Measurements from ENCODE around the gene TMEM184A.

Gene TMEM184A

GRCh38 chr7:1572111-1572822 is 16.3 kb upstream of the TMEM184A start:
- no peak for DNase-seq (ENCODE audit: low read depth, low spot score)
- POLR2A ChIA-PET = no interaction called here
- TF ChIP-seq CTCF (IDR thresholded peaks at IDR 0.05; ENCODE audit: insufficient read depth, low read length, missing control alignments) = no peak
- H3K4me3 ChIP-seq (ENCODE audit: low read depth, low read length) = no peak overlapping the region
- CTCF ChIA-PET = interaction anchor here (0.9 to 1.8 kb wide), 2 partner anchors 17 to 67 kb away, joined by 4 to 5 read pairs; no protein-coding TSS in a partner anchor

DNA sequence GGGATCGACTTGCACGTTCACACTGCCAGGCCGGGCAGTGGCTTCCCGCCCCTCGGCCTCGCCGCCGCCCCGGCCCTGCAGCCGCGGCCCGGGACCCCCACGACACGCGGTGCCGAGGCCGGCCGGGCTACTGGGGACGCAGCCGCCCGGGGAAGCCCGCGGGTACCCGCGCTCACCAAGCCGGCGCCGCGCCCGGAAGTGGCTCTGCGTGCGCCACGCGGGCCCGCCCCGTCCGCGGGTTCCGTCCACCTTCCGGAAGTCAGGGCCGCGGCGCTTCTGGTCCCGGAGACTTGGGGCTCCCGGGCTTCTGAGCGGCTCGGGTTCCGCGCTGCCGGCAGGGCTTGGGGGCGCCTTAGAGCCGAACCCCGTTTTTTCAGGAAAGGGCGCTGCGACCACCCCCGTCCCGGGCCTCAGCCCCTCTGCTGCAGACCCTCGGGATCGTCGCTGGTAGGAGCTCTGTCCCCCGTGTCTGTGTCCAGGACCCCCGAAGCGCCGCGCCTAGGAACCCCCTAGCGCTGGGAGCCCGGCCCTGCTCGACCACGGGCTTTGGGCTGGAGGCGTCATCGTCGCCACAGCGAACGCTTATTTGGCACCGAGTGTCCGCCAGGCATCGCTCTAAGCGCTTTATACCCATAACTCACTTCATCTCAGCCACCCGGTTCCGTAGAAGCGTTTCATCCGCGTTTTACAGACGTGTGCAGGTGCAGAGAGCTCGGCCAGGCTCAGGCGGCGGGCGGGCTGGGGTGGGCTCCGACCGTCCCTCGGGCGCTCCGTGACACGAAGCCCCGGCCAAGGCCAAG is 14.0 kb upstream of the TMEM184A start, which contains the start of gene PSMG3:
TSS of gene PSMG3 (minus strand) at position 200 of the 800 bp plus-strand sequence. CDS start 693 bp downstream, outside the sequence.
- no peak for DNase-seq (ENCODE audit: low read depth, low spot score)
- H3K4me3 ChIP-seq (ENCODE audit: low read depth, low read length) = peak within 1 kb of the TSS; percentile 79
- TF ChIP-seq CTCF (IDR thresholded peaks at IDR 0.05; ENCODE audit: insufficient read depth, low read length, missing control alignments) = peak; percentile 4
- ChIA-PET POLR2A (interaction anchor here (0.7 kb wide), 1 partner anchor 36 kb away, joined by 4 read pairs; no protein-coding TSS in a partner anchor), CTCF (interaction anchor here (1.2 to 2.1 kb wide), 4 partner anchors 9 to 640 kb away, joined by 4 to 8 read pairs (median 4); no protein-coding TSS in a partner anchor)

DNA sequence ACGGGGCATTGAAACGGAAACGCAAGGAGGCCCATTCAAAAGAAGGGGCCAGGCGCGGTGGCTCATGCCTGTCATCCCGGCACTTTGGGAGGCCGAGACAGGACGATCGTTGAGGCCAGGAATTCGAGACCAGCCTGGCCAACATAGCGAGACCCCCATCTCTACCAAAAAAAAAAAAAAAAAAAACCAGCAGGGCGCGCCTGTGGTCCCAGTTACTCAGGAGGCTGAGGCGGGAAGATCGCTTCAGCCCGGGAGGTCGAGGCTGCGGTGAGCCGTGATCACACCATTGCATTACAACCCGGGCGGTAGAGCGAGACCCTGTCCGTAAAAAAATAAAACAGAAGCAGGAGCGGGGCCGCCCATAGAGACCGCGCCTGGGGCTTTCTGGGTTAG is 13.4 kb upstream of the TMEM184A start:
- CTCF ChIA-PET = interaction anchor here (1.6 to 2.1 kb wide), 2 partner anchors 10 to 640 kb away, joined by 4 to 8 read pairs; no protein-coding TSS in a partner anchor
- no peak for TF ChIP-seq CTCF (IDR thresholded peaks at IDR 0.05; ENCODE audit: insufficient read depth, low read length, missing control alignments)
- no peak for DNase-seq (ENCODE audit: low read depth, low spot score)
- peak overlapping the region; percentile 79 for H3K4me3 ChIP-seq (ENCODE audit: low read depth, low read length)
- POLR2A ChIA-PET = no interaction called here

- peak overlapping the region; percentile 79 for H3K4me3 ChIP-seq (ENCODE audit: low read depth, low read length)
- POLR2A ChIA-PET = no interaction called here
- CTCF ChIA-PET = no interaction called here
- TF ChIP-seq CTCF (IDR thresholded peaks at IDR 0.05; ENCODE audit: insufficient read depth, low read length, missing control alignments) = no peak
- no peak for DNase-seq (ENCODE audit: low read depth, low spot score)
Observed at GRCh38 chr7:1569016-1569415, 13.0 kb upstream of the TMEM184A start.

DNA sequence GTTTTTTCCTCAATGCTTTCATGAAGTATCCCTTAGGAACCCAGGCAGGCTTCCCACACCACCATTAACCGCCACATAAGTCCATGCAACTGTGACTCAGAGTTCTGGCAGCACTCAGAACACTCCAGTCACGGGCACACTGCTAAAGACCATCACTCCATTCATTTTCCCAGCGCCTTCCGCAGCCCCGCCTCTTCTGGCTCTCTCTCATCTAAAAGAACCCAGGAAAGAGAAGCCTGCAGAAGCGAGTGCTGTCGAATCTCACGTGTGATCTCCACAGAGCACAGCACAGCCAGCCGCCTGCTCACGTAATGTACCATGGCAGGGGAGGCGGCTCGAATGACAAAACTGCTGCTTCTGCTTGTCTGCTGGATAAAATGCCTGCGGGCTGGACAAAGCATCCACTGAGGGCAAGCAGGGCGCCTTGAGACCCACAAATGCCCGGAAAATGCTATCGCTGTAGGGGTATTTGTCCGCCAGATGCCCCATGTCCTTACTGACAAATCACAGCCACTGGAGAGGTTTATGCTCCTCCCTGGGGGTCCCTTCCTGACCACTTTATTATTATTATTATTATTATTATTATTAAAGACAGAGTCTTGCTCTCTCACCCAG is 12.0 kb upstream of the TMEM184A start:
- DNase-seq (ENCODE audit: low read depth, low spot score) = no peak
- no peak overlapping the region; the same call in 1 of the 2 replicates for H3K4me3 ChIP-seq (ENCODE audit: low read depth, low read length)
- ChIA-PET CTCF (no interaction called here), POLR2A (no interaction called here)
- TF ChIP-seq CTCF (IDR thresholded peaks at IDR 0.05; ENCODE audit: insufficient read depth, low read length, missing control alignments) = no peak

All from AG04449 (cell line).